Gastroesophageal sphincter (tissue), 3 donors: ENCODE data around the gene FGD5.

Source experiments
- POLR2A ChIP-seq, 2 donors: fragments of 450-650 bp; IDR thresholded peaks; one replicate each; pipeline ENCODE4 v1.6.1; 2017; ENCODE audit warnings: antibody characterized with exemption in 2 of 2, mild to moderate bottlenecking in 2 of 2, moderate library complexity in 1 of 2
- TF ChIP-seq, protein P1 (sequence below), 4 experiments: fragments of 200-600 bp in 2 of 4; fragments of 450-650 bp in 2 of 4; sonication (generic) in 1 of 4; IDR thresholded peaks; one replicate each; pipeline ENCODE4 v1.5.1; 2017 to 2019; ENCODE audit warnings: antibody characterized with exemption in 4 of 4, mild to moderate bottlenecking in 2 of 4, moderate library complexity in 2 of 4

DNA sequence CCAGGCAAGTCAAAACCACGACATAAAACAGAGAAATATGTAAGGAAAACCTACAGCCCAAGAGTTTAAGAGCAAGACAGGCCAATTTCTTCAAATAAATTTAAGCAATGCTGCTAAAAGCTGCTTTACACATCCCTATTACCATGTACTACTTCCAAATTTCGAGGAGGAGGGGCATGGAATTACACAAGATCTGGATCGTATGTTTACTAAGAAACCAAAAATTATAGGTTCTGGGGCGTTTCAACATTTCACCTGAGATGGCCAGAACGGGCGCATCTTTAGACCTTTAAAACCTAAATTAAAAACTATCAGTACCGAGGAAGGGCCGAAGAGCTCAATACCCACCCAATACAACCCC lies 128.0 kb downstream of the FGD5 start:
- no peak for TF ChIP-seq POLR2A (IDR thresholded peaks at IDR 0.05)
- TF ChIP-seq, protein P1, sequence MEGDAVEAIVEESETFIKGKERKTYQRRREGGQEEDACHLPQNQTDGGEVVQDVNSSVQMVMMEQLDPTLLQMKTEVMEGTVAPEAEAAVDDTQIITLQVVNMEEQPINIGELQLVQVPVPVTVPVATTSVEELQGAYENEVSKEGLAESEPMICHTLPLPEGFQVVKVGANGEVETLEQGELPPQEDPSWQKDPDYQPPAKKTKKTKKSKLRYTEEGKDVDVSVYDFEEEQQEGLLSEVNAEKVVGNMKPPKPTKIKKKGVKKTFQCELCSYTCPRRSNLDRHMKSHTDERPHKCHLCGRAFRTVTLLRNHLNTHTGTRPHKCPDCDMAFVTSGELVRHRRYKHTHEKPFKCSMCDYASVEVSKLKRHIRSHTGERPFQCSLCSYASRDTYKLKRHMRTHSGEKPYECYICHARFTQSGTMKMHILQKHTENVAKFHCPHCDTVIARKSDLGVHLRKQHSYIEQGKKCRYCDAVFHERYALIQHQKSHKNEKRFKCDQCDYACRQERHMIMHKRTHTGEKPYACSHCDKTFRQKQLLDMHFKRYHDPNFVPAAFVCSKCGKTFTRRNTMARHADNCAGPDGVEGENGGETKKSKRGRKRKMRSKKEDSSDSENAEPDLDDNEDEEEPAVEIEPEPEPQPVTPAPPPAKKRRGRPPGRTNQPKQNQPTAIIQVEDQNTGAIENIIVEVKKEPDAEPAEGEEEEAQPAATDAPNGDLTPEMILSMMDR (IDR thresholded peaks at IDR 0.05): no peak
